Urinary bladder (tissue), 4 donors: ENCODE data around the gene ADAP1. TPM values are rescaled to one million over a fixed set of nuclear protein-coding genes. Genes with fewer than 3 reads are reported as not detected.

Source experiments
- DNase-seq: peaks from one replicate; pipeline ENCODE4 v3.0.0-alpha.2; 2015; ENCODE audit errors: extremely low spot score
- H3K27ac ChIP-seq: one replicate; pipeline ENCODE4 v1.5.1; 2013; ENCODE audit warnings: low read depth, mild to moderate bottlenecking, moderate library complexity
- H3K36me3 ChIP-seq: one replicate; pipeline ENCODE4 v1.6.1; 2013; ENCODE audit warnings: mild to moderate bottlenecking, moderate library complexity; ENCODE audit not compliant: insufficient read depth
- H3K4me1 ChIP-seq: one replicate; pipeline ENCODE4 v1.6.1; 2013; ENCODE audit warnings: mild to moderate bottlenecking, moderate library complexity; ENCODE audit not compliant: insufficient read depth
- H3K4me3 ChIP-seq: one replicate; pipeline ENCODE4 v1.5.1; 2013; ENCODE audit warnings: low read depth, low read length
- WGBS: extraction: QIAGEN DNeasy Blood & Tissue Kit; methylation state at CpG from one replicate; pipeline ENCODE4 v1.1.7; 2013; 5-methylcytosine and 5-hydroxymethylcytosine counted together
- polyA plus RNA-seq: library from polyadenylated mRNA; stranded (reverse); fragments of 200-250 nt; gene quantifications from one replicate; pipeline ENCODE4 v1.2.3, GENCODE V29; 2013
- total RNA-seq: library from RNA; depleted of rRNA; stranded (reverse); fragments of >200 nt; gene quantifications from one replicate; pipeline ENCODE4 v1.2.3, GENCODE V29; 2014
- donor health status: healthy with polysubstance abuse.
- donor health status: healthy.

ADAP1 gene
- total and polyA plus RNA-seq, 2 donors = 11.7 to 13.7 TPM

- no peak for DNase-seq
- no peak overlapping the region for H3K4me3 ChIP-seq
- no peaks in the 10 kb centered on the region for H3K4me1 ChIP-seq
- H3K27ac ChIP-seq = no peak overlapping the region
- 91% methylated on average over 33 of the region's 33 CpGs for WGBS
- H3K36me3 ChIP-seq = peaks cover 13% of the 10 kb centered on the region
Measured at GRCh38 chr7:853366-854117, 100.9 kb downstream of the ADAP1 start.

GRCh38 chr7:851204-851603 lies 103.3 kb downstream of the ADAP1 start:
- no peak overlapping the region for H3K27ac ChIP-seq
- 93% methylated on average over 14 of the region's 14 CpGs for WGBS
- peaks cover 9% of the 10 kb centered on the region for H3K36me3 ChIP-seq
- no peaks in the 10 kb centered on the region for H3K4me1 ChIP-seq
- H3K4me3 ChIP-seq = no peak overlapping the region
- no peak for DNase-seq

GRCh38 chr7:849781-850180 lies 104.7 kb downstream of the ADAP1 start:
- WGBS = 94% methylated on average over 19 of the region's 19 CpGs
- H3K36me3 ChIP-seq = peaks cover 9% of the 10 kb centered on the region
- H3K4me1 ChIP-seq = no peaks in the 10 kb centered on the region
- no peak overlapping the region for H3K4me3 ChIP-seq
- H3K27ac ChIP-seq = no peak overlapping the region
- no peak for DNase-seq

- Histone ChIP-seq H3K4me1 (no peaks in the 10 kb centered on the region), H3K36me3 (peaks cover 11% of the 10 kb centered on the region)
- 93% methylated on average over 14 of the region's 14 CpGs for WGBS
Measured at GRCh38 chr7:849145-849544, 105.3 kb downstream of the ADAP1 start.

More at GRCh38 chr7:849145-849544, 105.3 kb downstream of the ADAP1 start:
- no peak for DNase-seq
- no peak overlapping the region for H3K4me3 ChIP-seq
- no peak overlapping the region for H3K27ac ChIP-seq

Other genes starting within 250 kb of the ADAP1 start
- 10.6 TPM for gene DNAAF5, start 228.0 kb downstream of the ADAP1 start, total RNA-seq
- 20.9 TPM for gene DNAAF5, start 228.0 kb downstream of the ADAP1 start, polyA plus RNA-seq
- gene PRKAR1B, start 227.4 kb downstream of the ADAP1 start, total RNA-seq = 12.3 TPM
- gene PRKAR1B, start 227.4 kb downstream of the ADAP1 start, polyA plus RNA-seq = 13.7 TPM
- 238 TPM for gene SUN1, start 122.2 kb downstream of the ADAP1 start, total RNA-seq
- 103 TPM for gene SUN1, start 122.2 kb downstream of the ADAP1 start, polyA plus RNA-seq
- 11.6 TPM for gene GET4, start 78.1 kb downstream of the ADAP1 start, total RNA-seq
- 42.4 TPM for gene GET4, start 78.1 kb downstream of the ADAP1 start, polyA plus RNA-seq
- 24.0 TPM for gene COX19, start 20.9 kb upstream of the ADAP1 start, total RNA-seq
- gene COX19, start 20.9 kb upstream of the ADAP1 start, polyA plus RNA-seq = 6.5 TPM
- 7.5 TPM for gene CYP2W1, start 28.5 kb upstream of the ADAP1 start, total RNA-seq
- 0.22 TPM for gene CYP2W1, start 28.5 kb upstream of the ADAP1 start, polyA plus RNA-seq
- 3.1 TPM for gene GPR146, start 89.9 kb upstream of the ADAP1 start, total RNA-seq
- gene GPR146, start 89.9 kb upstream of the ADAP1 start, polyA plus RNA-seq = 43.9 TPM
- 1.9 TPM for gene GPER1, start 133.4 kb upstream of the ADAP1 start, total RNA-seq
- gene GPER1, start 133.4 kb upstream of the ADAP1 start, polyA plus RNA-seq = 12.7 TPM
- gene ZFAND2A, start 205.5 kb upstream of the ADAP1 start, total RNA-seq = 12.2 TPM
- gene ZFAND2A, start 205.5 kb upstream of the ADAP1 start, polyA plus RNA-seq = 34.2 TPM